GM19438 (cell line): ENCODE measurements around the gene PLCXD3.
"Not testable (repeated sequence)": the region's sequence is repeated elsewhere in the genome, so short reads cannot be mapped to it uniquely, and the experiment has no call there.

Source experiments
- ATAC-seq: cut with Tn5 transposase; IDR thresholded peaks from one replicate; pipeline ENCODE4 v1.9.1; 2021; ENCODE audit warnings: low read depth; ENCODE audit not compliant: unreplicated experiment

Gene PLCXD3

GRCh38 chr5:41503310-41503709, 7.1 kb downstream of the PLCXD3 start:
- ATAC-seq = no peak

- not testable (repeated sequence) for ATAC-seq
Observed at GRCh38 chr5:41493490-41494126, 16.8 kb downstream of the PLCXD3 start.

GRCh38 chr5:41485533-41485932, 24.9 kb downstream of the PLCXD3 start:
- no peak for ATAC-seq

GRCh38 chr5:41482715-41483114, 27.7 kb downstream of the PLCXD3 start:
- no peak for ATAC-seq

GRCh38 chr5:41482173-41482572, 28.2 kb downstream of the PLCXD3 start:
- ATAC-seq = no peak

GRCh38 chr5:41471571-41472208, 38.7 kb downstream of the PLCXD3 start:
- ATAC-seq = not testable (repeated sequence)

GRCh38 chr5:41465493-41466171, 44.8 kb downstream of the PLCXD3 start:
- ATAC-seq = no peak

- no peak for ATAC-seq
Observed at GRCh38 chr5:41459557-41459956, 50.8 kb downstream of the PLCXD3 start.

- ATAC-seq = no peak
Observed at GRCh38 chr5:41457094-41457493, 53.3 kb downstream of the PLCXD3 start.

GRCh38 chr5:41452506-41452905, 57.9 kb downstream of the PLCXD3 start:
- ATAC-seq = no peak

- no peak for ATAC-seq
Observed at GRCh38 chr5:41447650-41448510, 62.5 kb downstream of the PLCXD3 start.

- no peak for ATAC-seq
Observed at GRCh38 chr5:41445937-41446563, 64.4 kb downstream of the PLCXD3 start.

GRCh38 chr5:41435276-41435675, 75.1 kb downstream of the PLCXD3 start:
- ATAC-seq = no peak

- ATAC-seq = no peak
Observed at GRCh38 chr5:41433552-41434181, 76.7 kb downstream of the PLCXD3 start.

- no peak for ATAC-seq
Observed at GRCh38 chr5:41432481-41433253, 77.7 kb downstream of the PLCXD3 start.

- ATAC-seq = no peak
Observed at GRCh38 chr5:41427505-41427904, 82.9 kb downstream of the PLCXD3 start.

- no peak for ATAC-seq
Observed at GRCh38 chr5:41425736-41426135, 84.7 kb downstream of the PLCXD3 start.

GRCh38 chr5:41420492-41421067, 89.8 kb downstream of the PLCXD3 start:
- no peak for ATAC-seq
